Erythroblast (primary cell): ENCODE results near the gene AKNA.
A peak's percentile ranks its signal among the peaks of the same experiment; 100 is the strongest.

Experiments
- DNase-seq, 2 experiments: peaks; one replicate each; lab custom pipeline; 2025; lab: John Stamatoyannopoulos, UW
- GATA1 ChIP-seq: IDR thresholded peaks from 2 replicates; pipeline ENCODE4 v1.6.1; 2011; ENCODE audit warnings: low read depth, mild to moderate bottlenecking, control low read depth, low read length, moderate library complexity
- POLR2A ChIP-seq: IDR thresholded peaks from 2 replicates; pipeline ENCODE4 v1.6.1; 2011; ENCODE audit warnings: mild to moderate bottlenecking, low read length

AKNA gene

DNA sequence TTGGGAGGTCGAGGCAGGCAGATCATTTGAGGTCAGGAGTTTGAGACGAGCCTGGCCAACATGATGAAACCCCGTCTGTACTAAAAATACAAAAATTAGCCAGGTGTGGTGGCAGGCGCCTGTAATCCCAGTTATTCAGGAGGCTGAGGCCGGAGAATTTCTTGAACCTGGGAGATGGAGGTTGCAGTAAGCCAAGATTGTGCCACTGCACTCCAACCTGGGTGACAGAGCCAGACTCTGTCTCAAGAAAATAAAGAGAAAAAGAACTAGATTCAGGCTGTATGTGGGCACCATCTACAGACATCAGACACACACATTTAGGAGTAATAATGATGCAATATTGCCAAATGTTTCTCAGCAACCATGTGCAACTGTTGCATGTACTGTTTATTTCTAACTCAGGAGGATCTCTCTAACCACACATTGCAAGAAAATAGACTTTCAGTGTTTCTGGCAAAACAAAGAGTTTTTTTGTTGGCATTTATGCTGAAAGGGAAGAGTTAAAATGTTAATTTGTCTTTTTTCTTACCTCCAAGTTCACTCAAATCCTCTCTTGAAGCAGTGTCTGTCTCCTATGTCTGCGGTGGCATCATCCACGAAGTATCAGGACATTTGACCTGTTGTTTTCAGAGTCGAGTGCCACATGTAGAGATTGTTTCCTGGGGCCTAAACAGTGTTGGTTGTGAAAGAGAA lies 70.0 kb downstream of the AKNA start:
- TF ChIP-seq GATA1 (no peak), POLR2A (no peak)
- peak; percentile 14 to 59 for DNase-seq

DNA sequence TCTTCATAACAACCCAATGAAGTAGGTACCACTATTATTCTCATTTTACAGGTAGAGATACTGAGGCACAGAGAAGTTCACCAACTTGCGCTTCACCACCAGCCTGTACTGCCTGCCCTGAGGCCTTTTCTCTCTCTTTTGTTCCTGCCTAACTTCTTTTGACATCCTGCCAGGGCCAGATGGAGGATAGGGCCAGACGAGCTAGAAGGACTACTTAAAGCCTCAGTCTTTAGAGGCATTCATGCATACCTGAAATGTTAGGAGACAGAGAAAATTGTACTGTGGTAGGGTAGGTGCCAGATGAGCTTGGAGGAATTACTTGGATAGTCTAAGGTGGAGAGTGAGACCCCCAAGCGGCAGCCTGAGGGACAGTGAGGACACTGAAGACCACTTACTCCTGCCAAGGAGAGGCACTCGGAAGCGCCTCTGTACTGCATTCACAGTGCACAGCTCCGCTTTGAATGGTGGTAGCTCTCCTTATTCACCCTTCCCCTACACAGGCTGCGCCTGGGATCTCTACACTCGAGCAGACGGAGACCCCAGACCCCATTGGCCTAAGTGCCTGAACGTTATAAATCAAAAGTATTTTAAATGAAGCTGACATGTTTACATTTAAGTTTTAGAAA lies 71.1 kb downstream of the AKNA start:
- no peak for DNase-seq
- TF ChIP-seq POLR2A (no peak), GATA1 (no peak)

DNA sequence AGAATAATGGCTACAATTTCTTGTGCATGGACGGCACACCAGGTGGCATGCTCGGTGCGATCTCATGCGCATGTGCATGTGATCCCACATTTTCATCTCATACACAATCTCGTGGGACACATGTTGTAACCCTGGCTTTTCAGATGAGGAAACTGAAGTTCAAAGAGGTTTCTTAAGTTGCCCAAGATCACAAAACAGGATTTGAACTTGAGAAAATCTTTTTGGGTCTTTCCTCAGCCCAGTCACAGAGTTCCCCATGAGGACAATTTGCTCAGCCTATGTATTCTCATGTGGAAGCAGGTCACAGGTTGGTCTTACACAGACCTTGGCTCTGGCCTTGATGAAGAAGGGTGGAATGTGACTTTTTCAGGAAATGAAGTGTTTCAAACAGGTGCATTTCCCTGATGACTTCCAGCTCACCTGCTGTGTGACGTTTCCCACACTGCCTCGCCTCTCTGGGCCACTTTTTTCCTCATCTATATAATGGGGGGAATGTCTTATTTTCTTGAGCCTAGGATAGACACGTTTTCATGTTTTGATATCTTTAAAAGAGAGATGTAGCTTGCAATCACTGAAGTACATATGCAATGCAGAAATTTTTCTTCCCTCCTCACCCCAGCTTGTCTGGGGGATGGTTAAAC lies 71.9 kb downstream of the AKNA start:
- no peak for TF ChIP-seq POLR2A
- no peak for TF ChIP-seq GATA1
- DNase-seq, result no peak

DNA sequence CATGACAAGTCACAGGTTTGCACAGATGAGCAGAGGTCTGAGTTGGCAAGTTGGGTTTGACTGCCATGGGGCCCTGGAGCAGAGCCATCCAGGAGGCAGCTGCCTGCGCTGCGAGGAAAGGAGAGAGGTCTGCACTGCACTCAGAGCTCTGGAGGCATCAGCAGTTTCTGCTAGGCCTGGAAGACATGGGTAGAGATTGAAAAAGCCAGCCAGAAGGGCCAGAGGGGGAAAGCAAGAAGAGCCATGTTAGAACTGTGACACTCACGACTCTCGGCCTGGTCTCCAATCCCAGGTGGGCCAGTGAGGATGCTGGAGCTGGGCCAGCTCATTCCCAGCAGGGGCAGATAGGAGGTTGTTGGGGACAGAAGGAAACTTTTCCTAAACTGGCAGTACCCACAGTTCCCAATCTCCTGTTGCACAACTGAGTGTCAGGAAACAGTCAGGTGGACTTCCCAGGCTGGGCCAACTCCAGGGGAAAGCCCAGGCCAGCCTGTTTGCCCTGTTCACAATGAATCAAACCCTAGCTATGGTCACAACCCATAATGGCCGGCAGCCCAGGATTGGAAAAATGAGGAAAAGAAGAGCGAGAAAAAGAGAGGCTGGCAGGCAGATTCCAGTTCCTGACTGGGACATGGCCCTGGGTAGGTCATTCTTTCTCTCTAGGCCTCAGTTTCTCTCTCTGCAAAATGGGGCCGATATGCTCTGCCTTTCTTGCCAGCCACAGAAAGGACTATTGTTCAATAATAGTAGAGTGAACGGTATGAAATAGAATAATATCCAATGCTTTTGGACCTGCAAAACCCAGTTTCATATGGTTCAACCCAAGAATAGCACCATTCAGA lies 72.7 kb downstream of the AKNA start:
- TF ChIP-seq GATA1 (no peak), POLR2A (no peak)
- no peak for DNase-seq

DNA sequence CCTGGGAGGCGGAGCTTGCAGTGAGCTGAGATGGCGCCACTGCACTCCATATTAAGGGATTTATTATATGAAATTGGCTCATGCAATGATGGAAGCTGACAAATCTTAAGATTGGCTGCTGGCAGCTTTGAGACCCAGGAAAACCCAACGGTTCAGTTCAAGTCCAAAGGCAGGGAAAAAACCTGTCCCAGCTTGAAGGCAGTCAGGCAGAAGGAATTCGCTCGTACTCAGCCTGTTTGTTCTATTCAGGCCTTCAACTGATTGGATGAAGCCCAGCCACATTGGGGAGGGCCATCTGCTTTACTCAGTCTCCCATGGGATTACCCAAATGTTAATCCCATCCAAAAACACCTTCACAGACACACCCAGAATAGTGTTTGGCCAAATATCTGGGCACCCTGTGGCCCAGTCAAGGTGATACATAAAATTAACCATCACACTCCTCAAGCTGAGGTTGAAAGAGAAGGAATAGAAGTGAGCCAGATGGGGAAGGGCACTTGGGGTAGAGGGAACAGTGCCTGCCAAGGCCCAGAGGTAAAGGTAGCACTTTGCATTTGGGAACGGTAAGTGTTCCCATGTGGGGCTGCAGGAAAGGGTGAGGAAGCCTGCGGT lies 73.4 kb downstream of the AKNA start:
- no peak for DNase-seq
- no peak for TF ChIP-seq POLR2A

DNA sequence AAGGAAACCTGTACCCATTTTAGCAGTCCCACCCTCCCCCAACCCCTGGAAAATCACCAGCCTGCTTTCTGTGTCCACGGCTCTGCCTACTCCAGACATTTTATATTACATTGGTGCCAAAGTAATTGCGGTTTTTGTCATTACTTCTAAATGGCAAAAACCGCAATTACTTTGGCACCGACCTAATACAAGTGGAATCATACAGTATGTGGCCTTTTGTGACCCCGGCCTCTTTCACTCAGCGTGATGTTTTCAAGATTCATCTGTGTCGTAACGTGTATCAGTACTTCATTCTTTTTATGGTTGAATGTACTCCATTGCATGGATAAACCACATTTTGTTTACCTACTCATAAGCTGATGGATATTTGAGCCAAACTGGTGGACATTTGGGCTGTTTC lies 74.6 kb downstream of the AKNA start:
- TF ChIP-seq GATA1, result no peak
- TF ChIP-seq POLR2A, result no peak
- no peak for DNase-seq

DNA sequence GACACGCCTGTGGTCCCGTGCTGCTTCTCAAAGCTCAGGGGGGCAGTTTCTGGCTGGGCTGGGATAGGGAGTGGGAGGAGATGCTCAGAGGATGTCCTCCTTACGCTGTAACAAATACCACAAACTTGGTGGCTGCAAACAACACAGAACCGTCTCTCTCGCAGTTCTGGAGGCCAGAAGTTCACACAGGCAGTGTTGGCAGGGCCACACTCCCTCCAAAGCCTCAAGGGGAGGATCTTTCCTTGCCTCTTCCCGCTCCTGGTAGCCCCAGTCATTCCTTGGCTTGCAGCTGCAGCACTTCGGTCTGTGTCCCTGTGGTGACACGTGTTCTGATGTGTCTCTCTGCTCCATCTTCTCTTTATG lies 75.3 kb downstream of the AKNA start:
- no peak for DNase-seq

DNA sequence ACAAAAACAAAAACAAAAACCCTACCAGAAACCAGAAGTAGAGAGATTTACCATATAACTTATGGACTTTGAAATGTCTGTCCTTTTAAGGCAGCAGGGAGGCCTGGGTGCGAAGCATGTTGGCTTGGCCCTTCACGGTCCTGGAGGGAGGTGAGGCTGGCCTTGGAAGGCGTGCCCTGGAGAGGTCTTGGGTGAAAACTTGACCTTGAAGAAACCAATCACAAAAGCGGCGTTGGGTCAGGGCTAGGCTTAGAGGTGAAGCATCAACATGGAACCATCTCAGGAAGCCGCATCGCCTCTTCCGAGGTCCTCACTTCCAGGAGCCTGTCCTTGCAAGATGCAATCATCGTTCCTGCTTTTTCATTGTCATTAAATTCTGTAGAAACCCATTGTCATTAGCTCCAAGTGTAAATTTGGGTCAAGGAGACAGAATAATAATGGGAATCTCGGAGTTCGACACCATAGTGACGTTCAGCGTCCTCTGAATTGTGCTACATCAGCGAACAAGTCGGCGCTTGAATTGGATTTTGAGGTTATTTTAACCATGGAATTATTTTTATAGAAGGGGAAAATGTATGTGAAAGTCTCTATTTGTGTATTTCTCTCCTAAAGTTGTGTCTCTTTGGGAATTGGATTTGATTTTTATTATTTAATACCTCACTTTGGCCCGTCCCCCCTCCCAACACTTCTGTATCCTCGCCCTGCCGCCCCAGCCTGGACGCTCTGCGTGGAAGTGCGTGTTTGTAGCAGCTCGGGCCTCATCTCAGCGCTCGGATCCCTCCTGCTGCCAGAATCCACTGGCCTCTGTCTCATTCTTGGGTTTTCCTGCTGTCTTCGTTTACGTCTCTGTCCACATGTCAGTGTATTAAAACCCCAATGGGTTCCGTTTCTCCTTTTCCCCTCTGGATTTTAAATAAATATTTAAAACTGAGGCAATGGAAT lies 75.9 kb downstream of the AKNA start:
- no peak for DNase-seq

More for the DNA sequence above, 75.3 kb downstream of the AKNA start:
- no peak for TF ChIP-seq POLR2A
- TF ChIP-seq GATA1, result no peak

DNA sequence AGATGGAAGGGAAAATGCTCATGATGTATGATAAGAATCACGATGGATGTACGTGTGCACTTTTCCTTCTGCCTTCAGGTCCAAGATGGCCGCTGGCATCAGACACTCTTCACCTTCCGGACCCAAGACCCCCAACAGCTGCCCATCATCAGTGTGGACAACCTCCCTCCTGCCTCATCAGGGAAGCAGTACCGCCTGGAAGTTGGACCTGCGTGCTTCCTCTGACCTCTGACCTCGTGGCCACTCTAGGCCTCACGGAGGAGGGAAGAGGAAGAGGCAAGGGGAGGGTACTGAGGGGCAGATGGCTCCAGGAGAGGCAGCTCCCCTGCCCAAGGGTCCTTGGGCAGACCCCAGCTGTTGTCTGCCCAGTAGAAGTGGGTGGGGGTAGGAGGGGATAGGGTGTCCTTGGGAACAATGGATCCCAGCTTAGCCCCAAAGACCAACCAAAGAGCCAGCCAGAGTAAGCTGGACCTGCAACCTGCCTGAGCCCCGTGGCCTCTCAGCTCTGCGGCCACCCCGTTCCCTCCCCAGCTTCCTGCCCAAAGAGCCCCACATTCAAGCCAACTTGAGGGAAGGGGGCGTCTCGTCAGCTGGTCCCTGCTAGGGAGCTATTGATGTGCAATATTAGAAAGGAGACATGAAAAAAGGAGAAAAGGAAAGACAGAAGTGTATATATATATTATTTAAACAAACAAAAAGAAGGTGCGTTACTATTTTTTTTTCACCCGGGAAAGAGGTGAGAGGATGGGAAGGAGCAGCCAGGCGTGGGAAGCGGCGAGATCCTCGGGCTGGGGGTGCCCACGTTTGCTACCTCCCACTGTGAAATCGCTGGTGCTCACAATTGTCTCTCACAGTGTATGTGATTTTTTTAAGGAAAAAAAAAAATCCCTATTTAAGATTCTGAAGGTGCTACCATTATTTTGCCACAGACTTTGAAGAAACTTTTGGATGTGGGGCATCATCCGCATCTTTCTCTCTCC lies 77.0 kb downstream of the AKNA start:
- TF ChIP-seq GATA1, result no peak
- no peak for TF ChIP-seq POLR2A
- DNase-seq, result no peak

More for the DNA sequence above, 75.9 kb downstream of the AKNA start:
- TF ChIP-seq GATA1 (no peak), POLR2A (no peak)

DNA sequence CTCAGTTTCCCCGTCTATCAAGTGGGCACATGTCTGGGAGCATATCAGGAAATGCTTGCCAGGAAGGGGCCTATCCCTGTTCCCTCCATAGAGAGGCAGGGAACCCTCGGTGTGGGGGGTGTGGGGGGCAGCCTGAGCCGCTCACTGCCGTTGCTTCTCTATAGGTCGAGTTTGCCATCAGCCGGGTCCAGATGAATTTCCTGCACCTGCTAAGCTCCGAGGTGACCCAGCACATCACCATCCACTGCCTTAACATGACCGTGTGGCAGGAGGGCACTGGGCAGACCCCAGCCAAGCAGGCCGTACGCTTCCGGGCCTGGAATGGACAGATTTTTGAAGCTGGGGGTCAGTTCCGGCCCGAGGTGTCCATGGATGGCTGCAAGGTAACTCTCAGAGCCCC lies 78.7 kb downstream of the AKNA start:
- no peak for DNase-seq
- no peak for TF ChIP-seq GATA1
- TF ChIP-seq POLR2A, result no peak

DNA sequence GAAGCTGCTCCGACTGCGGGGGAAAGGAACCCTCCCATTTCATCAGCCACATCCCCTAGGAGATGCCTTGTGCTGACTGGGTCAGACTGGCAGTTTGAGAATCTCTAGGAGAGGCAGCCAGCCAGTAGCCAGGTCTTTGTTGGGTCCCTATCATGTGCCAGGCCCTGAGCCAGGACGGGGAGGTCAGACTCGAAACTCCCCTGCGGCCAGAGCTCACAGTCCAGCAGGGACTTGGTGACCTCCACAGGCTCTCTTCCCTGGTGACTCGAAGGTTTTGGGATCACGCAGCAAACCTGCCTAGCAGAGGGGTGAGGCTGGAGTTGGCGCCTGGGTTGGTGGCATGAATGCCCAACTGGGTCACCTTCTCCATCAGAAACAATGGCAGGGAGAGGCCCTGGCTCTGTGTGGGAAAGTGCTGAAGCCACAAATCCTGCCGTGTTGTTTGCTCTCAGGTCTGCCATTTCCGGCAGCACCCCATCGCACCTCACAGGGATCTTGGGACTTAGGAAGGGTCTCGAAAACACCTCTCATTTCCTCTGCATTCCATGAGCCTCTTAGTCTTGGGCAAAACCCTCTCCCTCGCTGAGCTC lies 79.3 kb downstream of the AKNA start:
- no peak for TF ChIP-seq GATA1
- no peak for TF ChIP-seq POLR2A
- DNase-seq, result no peak

DNA sequence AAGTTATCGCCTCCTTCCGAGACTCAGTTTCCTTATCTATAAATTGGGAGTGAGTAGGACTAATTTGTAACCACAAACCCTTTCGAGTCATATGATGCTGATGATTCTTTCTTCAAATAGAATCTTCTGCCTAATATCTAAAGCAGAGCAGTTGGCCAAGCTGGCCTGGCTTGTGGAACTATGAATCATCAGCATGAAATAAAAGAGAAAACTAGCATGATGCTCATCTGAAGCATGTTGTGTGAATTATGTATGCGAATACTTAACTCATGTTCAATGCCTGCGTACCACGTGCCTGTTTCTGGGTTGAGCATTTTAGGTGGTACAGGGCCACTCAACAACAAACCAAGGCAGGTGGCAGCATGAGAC lies 79.9 kb downstream of the AKNA start:
- TF ChIP-seq GATA1 (no peak), POLR2A (no peak)
- DNase-seq, result no peak
